HepG2 (cell line): ENCODE measurements around the gene ARHGAP9. TPM values are rescaled to one million over a fixed set of nuclear protein-coding genes. Genes with fewer than 3 reads are reported as not detected.
A peak's percentile ranks its signal among the peaks of the same experiment; 100 is the strongest.

Source experiments
- CEBPG ChIP-seq: IDR thresholded peaks from 2 replicates; pipeline ENCODE4 v1.6.1; 2016
- CSRNP2 ChIP-seq: sonication (generic); formaldehyde crosslinking; conservative IDR thresholded peaks from 2 replicates; pipeline ENCODE4 v1.8.0; 2022; ENCODE audit warnings: low read depth, missing genetic modification reagents
- HCFC1 ChIP-seq: fragments of 150-350 bp; IDR thresholded peaks from 2 replicates; pipeline ENCODE4 v1.6.1; 2014; ENCODE audit warnings: low read depth, low read length
- HMG20A ChIP-seq: IDR thresholded peaks from 2 replicates; pipeline ENCODE4 v1.6.1; 2016; ENCODE audit warnings: borderline replicate concordance
- HNF4G ChIP-seq, 2 experiments: sonication (generic) in 1 of 2; formaldehyde crosslinking in 1 of 2; IDR thresholded peaks; 2 replicates each; pipeline versions ENCODE4 v1.4.0 to v1.6.1; 2011 to 2020; ENCODE audit warnings: borderline replicate concordance in 2 of 2, low read depth in 2 of 2, mild to moderate bottlenecking in 2 of 2, low read length in 1 of 2, missing genetic modification reagents in 1 of 2, moderate library complexity in 1 of 2
- MYC ChIP-seq: sonication (generic); formaldehyde crosslinking; IDR thresholded peaks from 2 replicates; pipeline ENCODE4 v1.9.0; 2021; ENCODE audit warnings: missing genetic modification reagents, borderline replicate concordance
- REPIN1 ChIP-seq: sonication (generic); formaldehyde crosslinking; IDR thresholded peaks from 2 replicates; pipeline ENCODE4 v1.8.0; 2022; ENCODE audit warnings: missing genetic modification reagents, low read depth, mild to moderate bottlenecking, borderline replicate concordance
- REST ChIP-seq, 2 experiments: IDR thresholded peaks; 2 replicates each; pipeline ENCODE4 v1.6.1; 2011 to 2012; ENCODE audit warnings: low read length in 2 of 2, borderline replicate concordance in 1 of 2, low read depth in 1 of 2, mild to moderate bottlenecking in 1 of 2, moderate library complexity in 1 of 2
- SP2 ChIP-seq: sonication (generic); formaldehyde crosslinking; IDR thresholded peaks from 2 replicates; pipeline ENCODE4 v1.5.1; 2020; ENCODE audit warnings: mild to moderate bottlenecking, missing genetic modification reagents
- SRSF4 ChIP-seq: fragments of 200-400 bp; formaldehyde crosslinking; IDR thresholded peaks from one replicate; pipeline ENCODE4 v1.6.1; 2018; ENCODE audit warnings: mild to moderate bottlenecking, low read depth, low read length, moderate library complexity; ENCODE audit not compliant: poor library complexity, severe bottlenecking
- TEAD3 ChIP-seq: optimal IDR thresholded peaks from 2 replicates; pipeline ENCODE3; 2016; ENCODE audit warnings: borderline replicate concordance
- THAP7 ChIP-seq: sonication (generic); formaldehyde crosslinking; IDR thresholded peaks from 2 replicates; pipeline ENCODE4 v1.8.1; 2023; ENCODE audit warnings: mild to moderate bottlenecking, missing genetic modification reagents
- YY1 ChIP-seq: IDR thresholded peaks from 2 replicates; pipeline ENCODE4 v1.6.1; 2011; ENCODE audit warnings: low read length, low read depth, moderate library complexity, mild to moderate bottlenecking; ENCODE audit not compliant: insufficient read depth, insufficient replicate concordance
- ZNF275 ChIP-seq: sonication (generic); formaldehyde crosslinking; IDR thresholded peaks from 2 replicates; pipeline ENCODE4 v1.8.0; 2022; ENCODE audit warnings: missing genetic modification reagents, mild to moderate bottlenecking, inconsistent platforms, borderline replicate concordance
- ZNF34 ChIP-seq: sonication (generic); formaldehyde crosslinking; IDR thresholded peaks from 2 replicates; pipeline ENCODE4 v1.4.0; 2020; ENCODE audit warnings: mild to moderate bottlenecking, missing genetic modification reagents, borderline replicate concordance
- ZNF414 ChIP-seq: sonication (generic); formaldehyde crosslinking; IDR thresholded peaks from 2 replicates; pipeline ENCODE4 v1.5.0; 2020; ENCODE audit warnings: missing genetic modification reagents
- ZNF558 ChIP-seq: sonication (generic); formaldehyde crosslinking; IDR thresholded peaks from 2 replicates; pipeline ENCODE4 v1.9.0; 2022; ENCODE audit warnings: mild to moderate bottlenecking, missing genetic modification reagents, borderline replicate concordance
- ZNF629 ChIP-seq: sonication (generic); formaldehyde crosslinking; conservative IDR thresholded peaks from 2 replicates; pipeline ENCODE4 v1.5.0; 2020; ENCODE audit warnings: missing genetic modification reagents
- ZSCAN31 ChIP-seq: sonication (generic); formaldehyde crosslinking; IDR thresholded peaks from 2 replicates; pipeline ENCODE4 v1.5.0; 2020; ENCODE audit warnings: low read depth, mild to moderate bottlenecking, missing genetic modification reagents
- polyA plus RNA-seq, 8 experiments: library from polyadenylated mRNA; depleted of rRNA in 3 of 8; stranded (reverse) in 7 of 8; unstranded in 1 of 8; fragments of >200 nt; fragmentation: Illumina TruSeq in 4 of 8; extraction: Trizol in 4 of 8; gene quantifications; 2 replicates each; pipeline versions ENCODE4 v1.2.1 to v1.2.3, GENCODE V29; 2011 to 2016; ENCODE audit warnings: low read depth in 4 of 8, missing spikeins in 1 of 8, mixed read lengths in 1 of 8; ENCODE audit not compliant: insufficient read depth in 1 of 8
- total RNA-seq, 5 experiments: library from RNA; depleted of rRNA; stranded (reverse); fragments of >200 nt; fragmentation: Illumina TruSeq; extraction: Trizol; gene quantifications; 2 replicates each; pipeline ENCODE4 v1.2.3, GENCODE V29; 2016; ENCODE audit warnings: low read depth in 1 of 5

Gene ARHGAP9
- total and polyA plus RNA-seq, 2 of the 13 experiments (the other 11 are each of a cell fraction or from before 2014, with no cell fraction given), result 0.18 to 1.2 TPM

- TF ChIP-seq CSRNP2 (CRISPR knock-in tag) (no peak), THAP7 (CRISPR knock-in tag) (no peak; the same call in 1 of the 2 replicates), SP2 (CRISPR knock-in tag) (peak; percentile 59), ZNF558 (CRISPR knock-in tag) (0 out of 2 replicates have a peak, but pooled peaks have one; percentile 41), ZSCAN31 (CRISPR knock-in tag) (0 out of 2 replicates have a peak, but pooled peaks have one; percentile 65), HMG20A (peak; percentile 41; the same call in 1 of the 2 replicates), ZNF34 (CRISPR knock-in tag) (peak; percentile 93; the same call in 1 of the 2 replicates), REST (IDR thresholded peaks at IDR 0.05; ENCODE audit: borderline replicate concordance in 1 of 2, low read depth in 1 of 2, low read length in 2 of 2) (no peak), MYC (CRISPR knock-in tag) (peak; percentile 50), ZNF414 (CRISPR knock-in tag) (peak; percentile 91), HNF4G (IDR thresholded peaks at IDR 0.05; ENCODE audit: borderline replicate concordance, low read depth, low read length) (no peak), HNF4G (CRISPR knock-in tag; IDR thresholded peaks at IDR 0.05; ENCODE audit: borderline replicate concordance, low read depth) (no peak), YY1 (peak; percentile 53), CEBPG (CRISPR knock-in tag) (peak; percentile 61), ZNF275 (CRISPR knock-in tag) (no peak; the same call in 1 of the 2 replicates), TEAD3 (CRISPR knock-in tag) (peak; percentile 49), ZNF629 (CRISPR knock-in tag) (peak; percentile 35; the same call in 1 of the 2 replicates), HCFC1 (peak; percentile 5; the same call in 1 of the 2 replicates), REPIN1 (CRISPR knock-in tag) (peak; percentile 19; the same call in 1 of the 2 replicates), SRSF4 (no peak)
Observed at GRCh38 chr12:57522011-57522886, 42.6 kb upstream of the ARHGAP9 start, which contains the start of gene MBD6 (continued).
